Astrocyte (in vitro differentiated cells and primary cell): ENCODE data around the gene SCYL1. TPM values are rescaled to one million over a fixed set of nuclear protein-coding genes. Genes with fewer than 3 reads are reported as not detected.

Experiments
- DNase-seq: peaks from one replicate; pipeline ENCODE4 v3.0.0-alpha.2; 2010; ENCODE audit warnings: low read depth
- FAIRE-seq: peaks from 2 replicates; lab custom pipeline; 2011; peaks lifted over from hg19 to GRCh38; lab: Jason Lieb, UNC
- H2AFZ ChIP-seq: 2 replicates; pipeline ENCODE4 v1.6.0; 2012; ENCODE audit warnings: low read depth, low read length, inconsistent platforms
- H3K27ac ChIP-seq: 2 replicates; pipeline ENCODE4 v1.5.1; 2011; ENCODE audit warnings: low read depth, low read length, inconsistent platforms
- H3K27me3 ChIP-seq: 2 replicates; pipeline ENCODE4 v1.6.0; 2011; ENCODE audit warnings: low read length, inconsistent platforms; ENCODE audit not compliant: insufficient read depth
- H3K36me3 ChIP-seq: 2 replicates; pipeline ENCODE4 v1.5.1; 2011; ENCODE audit warnings: low read length, inconsistent platforms; ENCODE audit not compliant: insufficient read depth
- H3K4me1 ChIP-seq: 2 replicates; pipeline ENCODE4 v1.5.1; 2011; ENCODE audit warnings: low read length, inconsistent platforms; ENCODE audit not compliant: insufficient read depth
- H3K4me2 ChIP-seq: 2 replicates; pipeline ENCODE4 v1.6.0; 2012; ENCODE audit warnings: low read length, inconsistent platforms
- H3K4me3 ChIP-seq: 2 replicates; pipeline ENCODE4 v1.5.1; 2011; ENCODE audit warnings: low read depth, mild to moderate bottlenecking, low read length, inconsistent platforms; ENCODE audit not compliant: insufficient read depth
- H3K79me2 ChIP-seq: 2 replicates; pipeline ENCODE4 v1.6.0; 2012; ENCODE audit warnings: mild to moderate bottlenecking, low read length, inconsistent platforms; ENCODE audit not compliant: insufficient read depth
- H3K9ac ChIP-seq: 2 replicates; pipeline ENCODE4 v1.6.0; 2012; ENCODE audit warnings: mild to moderate bottlenecking, low read length, inconsistent platforms
- H3K9me3 ChIP-seq: 2 replicates; pipeline ENCODE4 v1.5.1; 2012; ENCODE audit warnings: low read depth, mild to moderate bottlenecking, low read length, inconsistent platforms; ENCODE audit not compliant: insufficient read depth
- H4K20me1 ChIP-seq: 2 replicates; pipeline ENCODE4 v1.6.0; 2012; ENCODE audit warnings: low read length, inconsistent platforms; ENCODE audit not compliant: insufficient read depth
- H3K27ac Mint-ChIP-seq: one replicate; pipeline ENCODE4 v1.8.0; 2021; ENCODE audit warnings: mild to moderate bottlenecking, mixed read lengths; ENCODE audit not compliant: unreplicated experiment
- H3K27me3 Mint-ChIP-seq: one replicate; pipeline ENCODE4 v1.8.0; 2021; ENCODE audit warnings: low read depth, mixed read lengths; ENCODE audit not compliant: unreplicated experiment
- H3K36me3 Mint-ChIP-seq: one replicate; pipeline ENCODE4 v1.8.0; 2021; ENCODE audit warnings: low read depth, mixed read lengths; ENCODE audit not compliant: unreplicated experiment
- H3K4me1 Mint-ChIP-seq: one replicate; pipeline ENCODE4 v1.8.0; 2021; ENCODE audit warnings: low read depth, mixed read lengths; ENCODE audit not compliant: unreplicated experiment
- H3K4me3 Mint-ChIP-seq: one replicate; pipeline ENCODE4 v1.8.0; 2021; ENCODE audit warnings: mild to moderate bottlenecking, moderate library complexity, mixed read lengths; ENCODE audit not compliant: unreplicated experiment
- H3K9me3 Mint-ChIP-seq: one replicate; pipeline ENCODE4 v1.8.0; 2021; ENCODE audit warnings: mild to moderate bottlenecking, mixed read lengths; ENCODE audit not compliant: unreplicated experiment
- CTCF ChIP-seq: IDR thresholded peaks from 2 replicates; pipeline ENCODE4 v1.5.1; 2011; ENCODE audit warnings: low read depth, mild to moderate bottlenecking, inconsistent platforms, low read length, moderate library complexity; ENCODE audit not compliant: insufficient read depth
- EZH2 ChIP-seq: IDR thresholded peaks from 2 replicates; pipeline ENCODE4 v1.6.1; 2012; ENCODE audit warnings: mild to moderate bottlenecking, low read length, inconsistent platforms; ENCODE audit not compliant: insufficient read depth
- total RNA-seq: library from RNA; stranded (reverse); gene quantifications from 2 replicates; pipeline ENCODE4 v1.2.1, GENCODE V29; 2021

The SCYL1 gene
- total RNA-seq, 1 donor from 2014 or later, result 106 TPM

- Histone ChIP-seq H3K27me3 (no peaks in the 10 kb centered on the region), H2AFZ (no peak overlapping the region), H3K4me3 (peak overlapping the region; percentile 100), H3K36me3 (peaks cover 33% of the 10 kb centered on the region), H3K27ac (peak overlapping the region; percentile 96), H3K9me3 (no peaks in the 10 kb centered on the region), H3K79me2 (peaks cover 89% of the 10 kb centered on the region), H4K20me1 (peaks cover 46% of the 10 kb centered on the region), H3K9ac (peak overlapping the region; percentile 100), H3K4me2 (peak overlapping the region; percentile 84), H3K4me1 (peaks cover 39% of the 10 kb centered on the region)
- DNase-seq, result no peak
- Mint-ChIP-seq H3K9me3 (peaks cover 4% of the 10 kb centered on the region), H3K36me3 (peaks cover 2% of the 10 kb centered on the region), H3K27ac (no peak overlapping the region), H3K4me1 (peaks cover 31% of the 10 kb centered on the region), H3K4me3 (no peak overlapping the region), H3K27me3 (no peaks in the 10 kb centered on the region)
- FAIRE-seq, result no peak
- TF ChIP-seq EZH2 (no peak), CTCF (no peak)
Observed at GRCh38 chr11:65498727-65498976, 26.2 kb upstream of the SCYL1 start.

- Histone ChIP-seq H3K4me1 (peaks cover 34% of the 10 kb centered on the region), H3K4me2 (peak within 1 kb of the TSS; percentile 84), H2AFZ (no peak within 1 kb of the TSS), H3K79me2 (peaks cover 94% of the 10 kb centered on the region), H3K9ac (peak within 1 kb of the TSS; percentile 100), H3K27ac (peak within 1 kb of the TSS; percentile 96), H3K4me3 (peak within 1 kb of the TSS; percentile 100), H3K9me3 (no peaks in the 10 kb centered on the region), H3K27me3 (no peaks in the 10 kb centered on the region), H4K20me1 (peaks cover 51% of the 10 kb centered on the region), H3K36me3 (peaks cover 38% of the 10 kb centered on the region)
- Mint-ChIP-seq H3K9me3 (peaks cover 5% of the 10 kb centered on the region), H3K4me3 (no peak within 1 kb of the TSS), H3K27me3 (no peaks in the 10 kb centered on the region), H3K4me1 (peaks cover 26% of the 10 kb centered on the region), H3K36me3 (peaks cover 5% of the 10 kb centered on the region), H3K27ac (no peak within 1 kb of the TSS)
- FAIRE-seq, result no peak
- TF ChIP-seq CTCF (no peak), EZH2 (no peak)
- peak; percentile 88 for DNase-seq
Observed at GRCh38 chr11:65498977-65499712, 25.7 kb upstream of the SCYL1 start, which contains the start of gene MALAT1. TSS of gene MALAT1 (plus strand) at chr11:65499045.
